Stimulated activated naive B cell treated with anti-CD40 and anti-IgM and Interleukin-4, amounts not matched to agents 10 μg/mL and 1 μg/mL and 100 μg/mL, for 72 hours (primary cell): ENCODE data around the gene ARFIP1.
"Not testable (repeated sequence)": the region's sequence is repeated elsewhere in the genome, so short reads cannot be mapped to it uniquely, and the experiment has no call there.

Experiments
- ATAC-seq, 2 donors: fragments of 150-1000 bp; cut with Tn5 transposase; replicated peaks; 2 replicates each; pipeline ENCODE4 v1.10.0; 2021; ENCODE audit warnings: moderate library complexity in 1 of 2
- DNase-seq: peaks from one replicate; pipeline ENCODE4 v3.0.0; 2021
- H3K27ac Mint-ChIP-seq: one replicate; pipeline ENCODE4 v1.8.0; 2022; ENCODE audit warnings: mild to moderate bottlenecking, mixed read lengths
- H3K27me3 Mint-ChIP-seq, 2 donors: one replicate each; pipeline ENCODE4 v1.8.0; 2022; ENCODE audit warnings: mixed read lengths in 2 of 2
- H3K36me3 Mint-ChIP-seq, 2 donors: one replicate each; pipeline ENCODE4 v1.8.0; 2022; ENCODE audit warnings: mixed read lengths in 2 of 2, mild to moderate bottlenecking in 1 of 2
- H3K4me1 Mint-ChIP-seq, 2 donors: one replicate each; pipeline ENCODE4 v1.8.0; 2022; ENCODE audit warnings: mixed read lengths in 2 of 2, mild to moderate bottlenecking in 1 of 2
- H3K4me3 Mint-ChIP-seq, 2 donors: one replicate each; pipeline ENCODE4 v1.8.0; 2022; ENCODE audit warnings: mild to moderate bottlenecking in 2 of 2, mixed read lengths in 2 of 2, moderate library complexity in 1 of 2
- H3K9me3 Mint-ChIP-seq, 2 donors: one replicate each; pipeline ENCODE4 v1.8.0; 2022; ENCODE audit warnings: mixed read lengths in 2 of 2, mild to moderate bottlenecking in 1 of 2

The ARFIP1 gene

GRCh38 chr4:152779513-152780266, at the start of gene ARFIP1, which contains the start of gene TIGD4:
TSS of gene ARFIP1 (plus strand) at chr4:152779954. CDS start at chr4:152829634, 49,680 bp downstream.
TSS of gene TIGD4 (minus strand) at chr4:152779730. CDS start at chr4:152771004, 8,726 bp downstream.
- DNase-seq (peak; percentile 97), ATAC-seq (peak; percentile 92 to 95)
- peaks cover 34 to 55% of the 10 kb centered on the region in 2 donors for H3K4me1 Mint-ChIP-seq
- no peaks in the 10 kb centered on the region for H3K9me3 Mint-ChIP-seq
- peak within 1 kb of the TSS; percentile 98 for H3K27ac Mint-ChIP-seq
- H3K27me3 Mint-ChIP-seq, result no peaks in the 10 kb centered on the region
- peaks cover 3 to 7% of the 10 kb centered on the region in 2 donors for H3K36me3 Mint-ChIP-seq
- peak within 1 kb of the TSS; percentile 98 for H3K4me3 Mint-ChIP-seq

- DNase-seq (no peak), ATAC-seq (no peak)
- Mint-ChIP-seq H3K36me3 (no peaks in the 10 kb centered on the region), H3K4me3 (no peak overlapping the region), H3K9me3 (no peaks in the 10 kb centered on the region), H3K27ac (no peak overlapping the region), H3K4me1 (peaks cover 22 to 26% of the 10 kb centered on the region in 2 donors), H3K27me3 (peaks cover 5 to 8% of the 10 kb centered on the region in 2 donors)
These were observed 47.8 kb upstream of the ARFIP1 start for GRCh38 chr4:152731997-152732396.

GRCh38 chr4:152734015-152734698, 45.6 kb upstream of the ARFIP1 start:
- Mint-ChIP-seq H3K36me3 (no peaks in the 10 kb centered on the region), H3K4me3 (no peak overlapping the region), H3K27ac (no peak overlapping the region), H3K4me1 (peaks cover 15 to 16% of the 10 kb centered on the region in 2 donors), H3K9me3 (no peaks in the 10 kb centered on the region), H3K27me3 (peaks cover 3 to 5% of the 10 kb centered on the region in 2 donors)
- DNase-seq (no peak), ATAC-seq (peak in 1 of 2 donors; percentile 57)

- ATAC-seq, result peak in 1 of 2 donors; percentile 34
- Mint-ChIP-seq H3K4me3 (no peak overlapping the region), H3K27ac (no peak overlapping the region), H3K27me3 (peaks cover 3 to 5% of the 10 kb centered on the region in 2 donors), H3K4me1 (peaks cover 15 to 16% of the 10 kb centered on the region in 2 donors), H3K36me3 (no peaks in the 10 kb centered on the region), H3K9me3 (no peaks in the 10 kb centered on the region)
- DNase-seq, result no peak
These were observed 45.1 kb upstream of the ARFIP1 start for GRCh38 chr4:152734699-152735050.

- ATAC-seq, result peak; percentile 52 to 63
- peaks cover 15 to 16% of the 10 kb centered on the region in 2 donors for H3K4me1 Mint-ChIP-seq
- no peaks in the 10 kb centered on the region for H3K36me3 Mint-ChIP-seq
- no peaks in the 10 kb centered on the region for H3K9me3 Mint-ChIP-seq
- H3K4me3 Mint-ChIP-seq, result no peak overlapping the region
- no peak for DNase-seq
- H3K27me3 Mint-ChIP-seq, result peaks cover 3 to 5% of the 10 kb centered on the region in 2 donors
- no peak overlapping the region for H3K27ac Mint-ChIP-seq
These were observed 44.3 kb upstream of the ARFIP1 start for GRCh38 chr4:152735396-152735859.

- DNase-seq (no peak), ATAC-seq (no peak)
- Mint-ChIP-seq H3K27me3 (peaks cover 3 to 5% of the 10 kb centered on the region in 2 donors), H3K9me3 (no peaks in the 10 kb centered on the region), H3K4me3 (no peak overlapping the region), H3K27ac (no peak overlapping the region), H3K36me3 (no peaks in the 10 kb centered on the region), H3K4me1 (peaks cover 15 to 16% of the 10 kb centered on the region in 2 donors)
These were observed 43.8 kb upstream of the ARFIP1 start for GRCh38 chr4:152735906-152736305.

GRCh38 chr4:152738827-152739226, 40.9 kb upstream of the ARFIP1 start:
- no peak for DNase-seq
- H3K9me3 Mint-ChIP-seq, result no peaks in the 10 kb centered on the region
- no peak for ATAC-seq
- no peak overlapping the region for H3K4me3 Mint-ChIP-seq
- no peak overlapping the region for H3K27ac Mint-ChIP-seq
- no peaks in the 10 kb centered on the region for H3K36me3 Mint-ChIP-seq
- peaks cover 13 to 15% of the 10 kb centered on the region in 2 donors for H3K4me1 Mint-ChIP-seq
- H3K27me3 Mint-ChIP-seq, result peaks cover 3 to 5% of the 10 kb centered on the region in 2 donors

- Mint-ChIP-seq H3K4me1 (no peaks in the 10 kb centered on the region), H3K4me3 (no peak overlapping the region), H3K27ac (no peak overlapping the region), H3K9me3 (peaks cover 0 to 5% of the 10 kb centered on the region in 2 donors), H3K27me3 (peaks cover 0 to 17% of the 10 kb centered on the region in 2 donors), H3K36me3 (no peaks in the 10 kb centered on the region)
- ATAC-seq (no peak), DNase-seq (no peak)
These were observed 32.3 kb upstream of the ARFIP1 start for GRCh38 chr4:152747444-152747843.

GRCh38 chr4:152748619-152749018, 31.1 kb upstream of the ARFIP1 start:
- no peaks in the 10 kb centered on the region for H3K36me3 Mint-ChIP-seq
- H3K4me3 Mint-ChIP-seq, result no peak overlapping the region
- H3K27me3 Mint-ChIP-seq, result peaks cover 0 to 22% of the 10 kb centered on the region in 2 donors
- H3K9me3 Mint-ChIP-seq, result peaks cover 0 to 5% of the 10 kb centered on the region in 2 donors
- H3K4me1 Mint-ChIP-seq, result no peaks in the 10 kb centered on the region
- DNase-seq (no peak), ATAC-seq (no peak)
- no peak overlapping the region for H3K27ac Mint-ChIP-seq

GRCh38 chr4:152763796-152764195, 16.0 kb upstream of the ARFIP1 start:
- ATAC-seq (no peak), DNase-seq (no peak)
- no peak overlapping the region for H3K4me3 Mint-ChIP-seq
- peaks cover 0 to 5% of the 10 kb centered on the region in 2 donors for H3K27me3 Mint-ChIP-seq
- H3K4me1 Mint-ChIP-seq, result no peaks in the 10 kb centered on the region
- H3K27ac Mint-ChIP-seq, result no peak overlapping the region
- no peaks in the 10 kb centered on the region for H3K9me3 Mint-ChIP-seq
- no peaks in the 10 kb centered on the region for H3K36me3 Mint-ChIP-seq

- ATAC-seq, H3K27ac Mint-ChIP-seq, H3K4me3 Mint-ChIP-seq, H3K9me3 Mint-ChIP-seq, H3K4me1 Mint-ChIP-seq, H3K36me3 Mint-ChIP-seq, DNase-seq, H3K27me3 Mint-ChIP-seq: not testable (repeated sequence)
These were observed 14.6 kb upstream of the ARFIP1 start for GRCh38 chr4:152765069-152765737.

GRCh38 chr4:152771741-152772533, 7.8 kb upstream of the ARFIP1 start:
- no peaks in the 10 kb centered on the region for H3K9me3 Mint-ChIP-seq
- DNase-seq, result no peak
- H3K27me3 Mint-ChIP-seq, result no peaks in the 10 kb centered on the region
- no peaks in the 10 kb centered on the region for H3K36me3 Mint-ChIP-seq
- ATAC-seq, result peak; percentile 39 to 45
- no peaks in the 10 kb centered on the region for H3K4me1 Mint-ChIP-seq
- H3K27ac Mint-ChIP-seq, result no peak overlapping the region
- no peak overlapping the region for H3K4me3 Mint-ChIP-seq

- Mint-ChIP-seq H3K4me1 (peaks cover 6 to 8% of the 10 kb centered on the region in 2 donors), H3K9me3 (no peaks in the 10 kb centered on the region), H3K27me3 (no peaks in the 10 kb centered on the region), H3K36me3 (no peaks in the 10 kb centered on the region), H3K27ac (no peak overlapping the region), H3K4me3 (no peak overlapping the region)
- ATAC-seq, result no peak
- DNase-seq, result no peak
These were observed 6.4 kb upstream of the ARFIP1 start for GRCh38 chr4:152773339-152773738.

- DNase-seq (no peak), ATAC-seq (no peak)
- peaks cover 0 to 2% of the 10 kb centered on the region in 2 donors for H3K36me3 Mint-ChIP-seq
- peaks cover 11 to 12% of the 10 kb centered on the region in 2 donors for H3K4me1 Mint-ChIP-seq
- H3K27ac Mint-ChIP-seq, result no peak overlapping the region
- H3K4me3 Mint-ChIP-seq, result no peak overlapping the region
- H3K27me3 Mint-ChIP-seq, result no peaks in the 10 kb centered on the region
- H3K9me3 Mint-ChIP-seq, result no peaks in the 10 kb centered on the region
These were observed 5.8 kb upstream of the ARFIP1 start for GRCh38 chr4:152773953-152774352.
